IMR-90 (cell line): Measurements from ENCODE around the gene VAT1.

Experiments
- CTCF ChIP-seq: conservative IDR thresholded peaks from 2 replicates; pipeline ENCODE4 v1.5.1; 2012; ENCODE audit warnings: mild to moderate bottlenecking, low read depth, low read length, improper control_type of control experiment
- ELK1 ChIP-seq: fragments of 150-350 bp; IDR thresholded peaks from 2 replicates; pipeline ENCODE4 v1.6.1; 2016; ENCODE audit warnings: low read depth, mild to moderate bottlenecking, low read length, moderate library complexity, borderline replicate concordance
- FOS ChIP-seq: fragments of 150-350 bp; IDR thresholded peaks from 2 replicates; pipeline ENCODE4 v1.6.1; 2016; ENCODE audit warnings: low read depth, low read length
- MAZ ChIP-seq: IDR thresholded peaks from 2 replicates; pipeline ENCODE4 v1.6.1; 2012; ENCODE audit warnings: low read depth, mild to moderate bottlenecking, low read length, improper control_type of control experiment, moderate library complexity, borderline replicate concordance
- POLR2A ChIP-seq: IDR thresholded peaks from 2 replicates; pipeline ENCODE4 v1.6.1; 2012; ENCODE audit warnings: mild to moderate bottlenecking, low read depth, low read length
- RAD21 ChIP-seq: IDR thresholded peaks from 2 replicates; pipeline ENCODE4 v1.6.1; 2012; ENCODE audit warnings: low read length, improper control_type of control experiment
- SMC3 ChIP-seq: fragments of 150-350 bp; IDR thresholded peaks from 2 replicates; pipeline ENCODE4 v1.6.1; 2016; ENCODE audit warnings: low read depth, mild to moderate bottlenecking, antibody characterized with exemption, low read length, moderate library complexity

GRCh38 chr17:43042025-43042628, 19.9 kb upstream of the VAT1 start:
- TF ChIP-seq CTCF = no peak
- no peak for TF ChIP-seq SMC3
- TF ChIP-seq POLR2A = no peak
- no peak for TF ChIP-seq RAD21
- TF ChIP-seq MAZ = 0 out of 2 replicates have a peak, but pooled peaks have one; percentile 18
- TF ChIP-seq FOS = no peak
- no peak for TF ChIP-seq ELK1
